SK-N-DZ (cell line): Measurements from ENCODE around the gene SHCBP1L. TPM values are rescaled to one million over a fixed set of nuclear protein-coding genes. Genes with fewer than 3 reads are reported as not detected.

Source experiments
- DNase-seq: peaks from one replicate; pipeline ENCODE4 v3.0.0-alpha.2; 2015; ENCODE audit warnings: low spot score
- polyA plus RNA-seq, 2 experiments: library from polyadenylated mRNA; depleted of rRNA; stranded (reverse); fragments of >200 nt; gene quantifications; 2 replicates each; pipeline ENCODE4 v1.2.3, GENCODE V29; 2014

The SHCBP1L gene
- not detected in 2 replicates for polyA plus RNA-seq (2014; cell fraction: cytosol; rRNA removed)
- not detected in 2 replicates for polyA plus RNA-seq (2014; cell fraction: nucleus; rRNA removed)

GRCh38 chr1:182952677-182953444, at the start of gene SHCBP1L:
SHCBP1L (minus strand) TSS chr1:182953166; CDS start chr1:182953133, 33 bp downstream.
- DNase-seq, result no peak

GRCh38 chr1:183002267-183002666, 49.3 kb upstream of the SHCBP1L start:
- DNase-seq, result no peak

DNA sequence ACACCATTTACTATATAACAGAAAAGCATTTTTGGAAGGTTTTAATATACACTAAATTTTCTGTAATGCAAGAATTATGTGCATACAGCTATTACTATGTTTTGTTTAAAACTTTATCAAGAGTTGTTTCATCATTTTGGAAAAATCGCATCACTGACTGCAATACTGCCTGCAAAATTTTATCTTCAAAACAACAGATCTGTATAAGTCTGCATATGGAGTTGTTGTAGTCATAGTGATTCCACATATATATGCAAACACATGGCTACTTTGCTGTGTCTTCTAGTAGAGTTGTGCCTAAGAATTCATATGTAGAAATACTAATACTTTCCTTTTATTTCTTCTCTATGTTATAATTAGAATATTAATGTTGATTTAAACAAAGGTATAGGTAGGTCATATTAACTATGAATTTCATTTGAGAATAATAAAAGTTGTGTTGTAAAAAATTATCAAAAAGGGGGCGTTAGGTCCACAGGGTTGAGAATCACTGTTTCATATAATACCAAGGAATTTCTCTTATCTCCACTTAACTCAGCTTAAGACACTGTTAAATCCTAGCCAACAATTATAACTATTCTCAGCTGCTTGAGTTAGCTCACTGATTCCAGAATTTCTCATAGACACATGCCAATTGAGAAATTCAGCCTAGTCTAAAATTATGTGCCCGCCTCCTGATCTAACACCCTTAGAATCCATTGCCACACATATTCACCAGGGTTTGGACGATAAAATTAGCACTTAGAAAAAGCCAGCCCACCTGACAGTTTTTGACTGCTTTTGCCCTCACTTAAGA, 47.4 kb upstream of the SHCBP1L start:
- no peak for DNase-seq

DNA sequence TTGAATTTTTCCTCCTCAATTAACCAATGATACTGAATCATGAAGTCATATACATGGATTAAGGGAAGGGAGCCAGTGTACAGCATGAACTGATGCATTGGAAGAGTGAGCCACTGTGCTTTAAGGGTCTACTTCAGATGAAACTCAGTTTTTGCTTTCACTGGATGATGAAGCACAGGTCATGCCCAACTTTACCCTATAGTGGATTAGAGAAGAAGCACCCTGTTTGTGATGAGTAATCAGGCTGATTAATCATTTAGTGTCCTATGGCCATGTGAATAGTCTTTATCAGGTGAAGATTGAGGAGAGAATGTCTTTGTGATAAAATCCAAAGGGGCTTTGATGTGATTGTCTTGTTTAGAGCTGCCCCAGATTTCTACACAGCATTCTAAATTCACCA, 45.5 kb upstream of the SHCBP1L start:
- no peak for DNase-seq

DNA sequence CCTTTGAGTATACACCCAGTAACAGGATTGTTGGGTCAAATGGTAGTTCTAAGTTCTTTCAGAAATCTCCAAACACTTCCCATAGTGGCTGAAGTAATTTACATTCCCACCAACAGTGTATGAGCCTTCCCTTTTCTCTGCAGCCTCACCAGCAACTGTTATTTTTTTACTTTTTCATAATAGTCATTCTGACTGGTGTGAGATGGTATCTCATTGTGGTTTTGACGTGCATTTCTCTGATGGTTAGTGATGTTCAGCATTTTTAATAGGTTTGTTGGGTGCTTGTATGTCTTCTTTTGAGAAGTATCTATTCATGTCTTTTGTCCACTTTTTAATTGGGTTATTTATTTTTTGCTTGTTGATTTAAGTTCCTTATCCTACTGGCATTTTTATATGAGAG, 43.9 kb upstream of the SHCBP1L start:
- no peak for DNase-seq

GRCh38 chr1:182995894-182996293, 42.9 kb upstream of the SHCBP1L start:
- DNase-seq, result peak; percentile 11

DNA sequence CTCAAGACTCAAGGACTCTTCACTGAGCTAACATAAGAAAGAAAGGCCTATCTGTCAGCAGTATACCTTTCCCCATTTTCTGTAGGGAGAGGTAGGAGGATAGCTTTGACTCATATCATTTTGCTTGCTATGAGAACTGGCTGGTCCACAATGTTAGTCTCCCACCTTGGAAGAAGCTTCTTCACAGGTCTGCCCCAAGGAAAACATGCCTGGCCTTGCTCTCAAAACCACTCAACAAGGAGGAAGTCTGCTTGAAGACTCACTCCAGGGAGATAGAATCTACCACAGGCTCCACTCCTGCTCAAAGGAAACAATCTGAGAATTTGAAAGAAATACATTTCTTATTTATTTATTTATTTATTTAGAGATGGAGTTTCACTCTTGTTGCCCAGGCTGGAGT, 40.8 kb upstream of the SHCBP1L start:
- no peak for DNase-seq

GRCh38 chr1:182990413-182991144, 37.6 kb upstream of the SHCBP1L start:
- no peak for DNase-seq

DNA sequence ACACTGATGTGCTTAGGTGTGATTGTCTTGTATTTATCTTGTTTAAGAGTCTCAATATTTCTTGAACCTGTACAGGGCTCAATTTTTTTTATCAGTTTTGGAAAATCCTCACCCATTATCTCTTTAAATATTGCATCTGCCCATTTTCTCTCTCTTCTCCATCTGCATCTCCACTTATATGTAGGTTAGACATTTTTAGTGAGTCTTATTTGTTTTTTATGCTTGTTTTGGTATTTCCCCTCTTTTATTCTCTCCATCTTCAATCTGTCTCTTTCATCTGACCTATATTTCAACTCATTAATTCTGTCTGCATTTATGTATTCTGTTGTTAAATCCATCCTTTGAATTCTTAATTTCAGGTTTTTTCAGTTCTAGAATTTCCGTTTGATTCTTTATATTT, 32.9 kb upstream of the SHCBP1L start:
- no peak for DNase-seq

DNA sequence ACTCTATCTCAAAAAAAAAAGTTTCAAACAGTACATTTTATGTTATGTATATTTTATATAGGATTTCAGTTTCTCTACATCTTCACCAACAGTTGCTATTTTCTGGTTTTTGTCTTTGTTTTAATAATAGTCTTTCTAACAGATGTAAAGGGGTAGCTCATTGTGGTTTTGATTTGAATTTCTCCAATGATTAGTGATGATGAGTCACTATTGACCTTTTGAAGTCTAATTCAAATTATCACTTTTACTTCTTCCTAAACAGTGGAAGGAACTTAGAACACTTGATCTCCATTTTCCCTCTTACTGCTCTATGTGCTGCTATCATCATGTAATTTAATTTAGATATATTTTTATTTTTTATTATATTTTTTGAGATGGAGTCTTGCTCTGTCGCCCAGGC, 31.7 kb upstream of the SHCBP1L start:
- DNase-seq, result no peak

- no peak for DNase-seq
Observed at GRCh38 chr1:182984138-182984537, 31.2 kb upstream of the SHCBP1L start.

DNA sequence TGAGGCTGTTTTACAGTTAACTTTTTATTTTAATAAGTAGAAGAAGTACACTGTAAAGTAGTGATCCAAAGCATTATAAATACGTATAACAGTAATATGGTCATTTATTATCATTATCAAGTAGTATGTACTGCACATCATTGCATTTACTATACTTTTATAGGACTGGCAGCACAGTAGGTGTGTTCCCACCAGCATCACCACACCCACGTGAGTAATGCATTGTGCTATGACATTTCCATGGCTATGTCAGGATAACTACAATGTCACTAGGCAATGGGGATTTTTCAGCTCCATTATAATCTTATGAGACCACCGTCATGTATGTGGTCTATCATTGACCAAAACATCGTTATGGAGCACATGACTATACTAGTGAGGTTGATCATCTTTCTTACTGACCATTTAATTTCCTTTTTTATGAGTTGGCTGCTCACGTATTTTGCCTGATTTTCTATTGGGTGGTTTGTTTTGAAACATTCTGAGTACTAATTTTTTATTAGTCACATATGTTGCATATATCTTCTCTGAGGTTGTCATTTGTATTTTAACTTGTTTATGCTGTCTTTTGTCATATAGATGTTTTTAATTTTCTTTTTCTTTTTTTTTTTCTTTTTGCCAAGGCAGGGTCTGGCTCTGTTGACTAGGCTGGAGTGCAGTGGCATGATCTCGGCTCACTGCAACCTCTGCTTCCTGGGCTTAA, 25.3 kb upstream of the SHCBP1L start:
- DNase-seq, result no peak

DNA sequence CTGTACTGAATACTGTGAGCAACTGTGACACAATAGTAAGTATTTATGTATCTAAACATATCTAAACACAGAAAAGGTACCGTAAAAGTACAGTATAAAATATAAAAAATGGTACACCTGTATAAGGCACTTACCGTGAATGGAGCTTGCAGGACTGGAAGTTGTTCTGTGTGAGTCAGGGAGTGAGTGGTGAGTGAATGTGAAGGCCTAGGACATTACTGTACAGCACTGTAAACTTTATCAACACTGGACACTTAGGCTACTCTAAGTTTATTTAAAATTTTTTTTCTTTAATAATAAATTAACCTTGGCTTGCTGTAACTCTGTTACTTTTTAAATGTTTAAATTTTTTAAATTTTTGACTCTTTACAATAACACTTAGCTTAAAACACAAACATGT, 24.5 kb upstream of the SHCBP1L start:
- DNase-seq, result no peak

DNA sequence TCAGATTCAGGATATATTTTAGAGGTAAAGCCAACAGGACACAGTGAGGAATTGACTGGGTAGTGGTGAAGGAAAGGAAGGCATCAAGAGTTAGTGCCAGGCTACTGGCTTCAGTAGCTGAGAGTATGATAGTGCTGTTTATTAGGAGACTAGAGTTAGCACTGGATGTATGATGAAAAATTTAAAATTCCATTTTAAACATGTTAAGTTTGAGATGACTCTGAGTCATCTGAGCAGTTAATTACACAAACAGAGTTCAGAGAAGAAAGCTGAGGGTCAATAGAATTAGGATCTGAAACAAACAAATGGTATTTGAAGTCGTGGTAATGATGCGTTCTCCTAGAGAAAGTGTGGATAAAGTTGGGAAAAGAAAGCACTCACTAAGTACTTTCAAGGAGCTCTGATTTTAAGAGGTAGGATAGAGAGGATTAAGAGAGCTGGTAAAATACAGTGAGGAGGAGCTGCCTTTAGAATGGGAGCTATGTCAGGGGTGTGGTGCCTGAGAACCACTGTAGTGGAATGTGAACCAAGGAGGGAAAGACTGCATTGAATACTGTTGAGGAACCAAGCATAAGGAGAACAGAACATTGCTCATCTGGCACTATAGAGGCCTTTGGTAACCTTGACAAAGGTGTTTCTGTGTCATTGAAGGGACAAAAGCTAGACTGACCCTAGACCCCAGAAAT, 21.7 kb upstream of the SHCBP1L start:
- DNase-seq, result no peak

GRCh38 chr1:182972829-182973228, 19.9 kb upstream of the SHCBP1L start:
- no peak for DNase-seq

DNA sequence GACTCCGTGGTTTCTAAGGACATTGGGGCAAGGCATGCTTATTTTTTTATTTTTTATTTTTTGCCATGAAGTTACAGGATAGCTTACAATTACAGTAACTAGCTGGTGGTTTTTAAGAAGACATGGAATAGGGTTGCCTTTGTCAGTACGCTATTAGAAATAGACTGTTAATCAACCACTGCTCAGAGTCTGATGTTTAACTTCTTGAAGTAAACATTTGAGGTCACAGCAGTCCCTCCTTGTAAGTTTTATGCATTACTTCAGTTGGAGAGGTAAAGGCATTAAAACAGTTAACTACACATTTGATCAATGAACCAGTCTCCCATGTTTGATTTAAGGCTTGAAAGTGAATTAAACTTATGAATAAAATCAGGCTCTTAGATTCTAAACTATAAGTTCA, 19.3 kb upstream of the SHCBP1L start:
- no peak for DNase-seq

DNA sequence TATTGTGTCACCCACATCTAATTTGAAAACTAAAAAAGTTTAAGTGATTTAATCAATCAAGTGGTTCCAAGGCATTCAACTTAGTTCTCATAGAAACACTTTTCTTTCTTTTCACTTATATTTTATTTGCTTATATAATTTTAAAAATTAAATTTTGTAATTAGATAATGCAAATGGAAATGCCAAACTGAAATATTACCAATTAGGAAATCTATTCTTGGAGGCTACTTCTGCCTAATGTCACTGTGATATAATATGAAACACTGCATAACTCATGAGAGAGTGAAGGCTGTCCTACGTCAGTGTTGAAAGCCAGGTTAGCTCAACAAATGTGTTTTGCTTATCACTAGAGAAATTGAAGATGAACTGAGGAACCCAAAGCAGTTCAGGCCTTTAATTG, 18.3 kb upstream of the SHCBP1L start:
- peak; percentile 54 for DNase-seq

- no peak for DNase-seq
Observed at GRCh38 chr1:182968836-182969734, 16.1 kb upstream of the SHCBP1L start.

GRCh38 chr1:182968151-182968741, 15.3 kb upstream of the SHCBP1L start:
- no peak for DNase-seq
